Measurements from ENCODE around the gene ASH1L. TPM values are rescaled to one million over a fixed set of nuclear protein-coding genes. Genes with fewer than 3 reads are reported as not detected.

The ASH1L gene
- total and polyA plus RNA-seq, 2 experiments from 2014 or later: 14.5 to 30.6 TPM

DNA sequence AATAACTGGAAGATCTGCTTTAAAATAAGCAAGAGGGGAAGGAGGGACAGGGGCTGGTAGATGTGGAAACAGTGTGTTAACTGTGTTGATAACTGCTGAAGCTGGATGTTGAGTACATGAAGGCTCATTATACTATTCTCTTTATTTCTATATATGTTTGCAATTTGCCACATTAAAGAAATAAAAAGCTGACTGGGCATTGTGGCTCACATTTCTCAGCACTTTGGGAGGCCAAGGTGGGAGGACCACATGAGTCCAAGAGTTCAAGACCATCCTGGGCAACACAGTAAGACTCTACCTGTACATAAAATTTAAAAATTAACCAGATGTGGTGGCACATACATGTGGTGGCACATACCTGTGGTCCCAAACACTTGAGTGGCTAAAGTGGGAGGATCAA lies 6.7 kb downstream of the ASH1L start:
- no peaks in the 10 kb centered on the region for H3K9me2 ChIP-seq (replicated peaks; ENCODE audit: insufficient read depth)
- H3K9me3 ChIP-seq (ENCODE audit: low read depth): no peaks in the 10 kb centered on the region
- TF ChIP-seq, protein P1, sequence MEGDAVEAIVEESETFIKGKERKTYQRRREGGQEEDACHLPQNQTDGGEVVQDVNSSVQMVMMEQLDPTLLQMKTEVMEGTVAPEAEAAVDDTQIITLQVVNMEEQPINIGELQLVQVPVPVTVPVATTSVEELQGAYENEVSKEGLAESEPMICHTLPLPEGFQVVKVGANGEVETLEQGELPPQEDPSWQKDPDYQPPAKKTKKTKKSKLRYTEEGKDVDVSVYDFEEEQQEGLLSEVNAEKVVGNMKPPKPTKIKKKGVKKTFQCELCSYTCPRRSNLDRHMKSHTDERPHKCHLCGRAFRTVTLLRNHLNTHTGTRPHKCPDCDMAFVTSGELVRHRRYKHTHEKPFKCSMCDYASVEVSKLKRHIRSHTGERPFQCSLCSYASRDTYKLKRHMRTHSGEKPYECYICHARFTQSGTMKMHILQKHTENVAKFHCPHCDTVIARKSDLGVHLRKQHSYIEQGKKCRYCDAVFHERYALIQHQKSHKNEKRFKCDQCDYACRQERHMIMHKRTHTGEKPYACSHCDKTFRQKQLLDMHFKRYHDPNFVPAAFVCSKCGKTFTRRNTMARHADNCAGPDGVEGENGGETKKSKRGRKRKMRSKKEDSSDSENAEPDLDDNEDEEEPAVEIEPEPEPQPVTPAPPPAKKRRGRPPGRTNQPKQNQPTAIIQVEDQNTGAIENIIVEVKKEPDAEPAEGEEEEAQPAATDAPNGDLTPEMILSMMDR (IDR thresholded peaks at IDR 0.05; ENCODE audit: poor library complexity): no peak
- no peak for TF ChIP-seq EZH2phosphoT487 (IDR thresholded peaks at IDR 0.05; ENCODE audit: low read depth, severe bottlenecking, unreplicated experiment)
- TF ChIP-seq EZH2 (IDR thresholded peaks at IDR 0.05; ENCODE audit: borderline replicate concordance): no peak
- H3K27me3 ChIP-seq: no peaks in the 10 kb centered on the region
- H3K27ac ChIP-seq: no peak overlapping the region
- no peak overlapping the region for H3K4me3 ChIP-seq
- no peak overlapping the region for H3K4me2 ChIP-seq
- peaks cover 97% of the 10 kb centered on the region for H3K79me2 ChIP-seq
- no peak overlapping the region for H2AFZ ChIP-seq
- peaks cover 91% of the 10 kb centered on the region for H4K20me1 ChIP-seq (ENCODE audit: insufficient read depth, poor library complexity, severe bottlenecking)
- H3K4me1 ChIP-seq (ENCODE audit: insufficient read depth): peaks cover 12% of the 10 kb centered on the region
- no peak for DNase-seq (ENCODE audit: low spot score)
- H3K36me3 ChIP-seq (replicated peaks; ENCODE audit: insufficient read depth, low read depth): no peaks in the 10 kb centered on the region

DNA sequence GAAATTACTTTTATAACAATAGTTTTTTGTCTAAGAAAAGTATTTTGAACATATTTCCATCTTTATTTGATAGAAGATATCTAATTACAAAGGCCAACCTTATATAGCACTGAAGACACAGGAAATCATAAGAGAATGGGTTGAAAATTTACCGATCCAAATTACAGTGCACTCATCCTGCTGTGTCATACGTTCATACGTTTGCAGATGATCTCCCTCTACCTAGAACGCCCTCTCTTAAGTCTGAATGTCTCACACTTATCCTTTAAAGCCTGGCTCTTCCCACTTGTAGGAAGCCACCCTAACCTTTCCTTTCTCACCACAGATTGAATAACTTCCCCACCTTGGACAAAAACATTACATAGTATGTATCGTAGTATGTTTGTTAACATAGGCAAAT lies 9.3 kb downstream of the ASH1L start:
- no peak for TF ChIP-seq EZH2 (IDR thresholded peaks at IDR 0.05; ENCODE audit: borderline replicate concordance)
- TF ChIP-seq, protein P1 (IDR thresholded peaks at IDR 0.05; ENCODE audit: poor library complexity): no peak
- TF ChIP-seq EZH2phosphoT487 (IDR thresholded peaks at IDR 0.05; ENCODE audit: low read depth, severe bottlenecking, unreplicated experiment): no peak
- DNase-seq (ENCODE audit: low spot score): no peak
- Histone ChIP-seq H3K4me2 (no peak overlapping the region), H3K36me3 (replicated peaks; ENCODE audit: insufficient read depth, low read depth) (no peaks in the 10 kb centered on the region), H3K9me2 (replicated peaks; ENCODE audit: insufficient read depth) (no peaks in the 10 kb centered on the region), H3K27me3 (no peaks in the 10 kb centered on the region), H3K27ac (no peak overlapping the region), H3K4me3 (no peak overlapping the region), H3K4me1 (ENCODE audit: insufficient read depth) (no peaks in the 10 kb centered on the region), H2AFZ (no peak overlapping the region), H3K79me2 (peaks cover 98% of the 10 kb centered on the region), H3K9me3 (ENCODE audit: low read depth) (no peaks in the 10 kb centered on the region), H4K20me1 (ENCODE audit: insufficient read depth, poor library complexity, severe bottlenecking) (peaks cover 91% of the 10 kb centered on the region)
- WGBS (ENCODE audit: low lambda C conversion rate, missing lambda C conversion rate): 92% methylated on average over 5 of the region's 5 CpGs

- no peaks in the 10 kb centered on the region for H3K27me3 ChIP-seq
- no peaks in the 10 kb centered on the region for H3K36me3 ChIP-seq (replicated peaks; ENCODE audit: insufficient read depth, low read depth)
- no peaks in the 10 kb centered on the region for H3K4me1 ChIP-seq (ENCODE audit: insufficient read depth)
- no peak overlapping the region for H3K27ac ChIP-seq
- no peaks in the 10 kb centered on the region for H3K9me3 ChIP-seq (ENCODE audit: low read depth)
- peaks cover 90% of the 10 kb centered on the region for H4K20me1 ChIP-seq (ENCODE audit: insufficient read depth, poor library complexity, severe bottlenecking)
- TF ChIP-seq EZH2 (IDR thresholded peaks at IDR 0.05; ENCODE audit: borderline replicate concordance): no peak
- H3K79me2 ChIP-seq: peaks cover 97% of the 10 kb centered on the region
- H3K4me2 ChIP-seq: no peak overlapping the region
- no peak overlapping the region for H3K4me3 ChIP-seq
- no peaks in the 10 kb centered on the region for H3K9me2 ChIP-seq (replicated peaks; ENCODE audit: insufficient read depth)
- no peak for DNase-seq (ENCODE audit: low spot score)
- no peak overlapping the region for H2AFZ ChIP-seq
- WGBS (ENCODE audit: low lambda C conversion rate, missing lambda C conversion rate): 98% methylated on average over 2 of the region's 2 CpGs
Observed at GRCh38 chr1:155548706-155549105, 13.9 kb downstream of the ASH1L start.

DNA sequence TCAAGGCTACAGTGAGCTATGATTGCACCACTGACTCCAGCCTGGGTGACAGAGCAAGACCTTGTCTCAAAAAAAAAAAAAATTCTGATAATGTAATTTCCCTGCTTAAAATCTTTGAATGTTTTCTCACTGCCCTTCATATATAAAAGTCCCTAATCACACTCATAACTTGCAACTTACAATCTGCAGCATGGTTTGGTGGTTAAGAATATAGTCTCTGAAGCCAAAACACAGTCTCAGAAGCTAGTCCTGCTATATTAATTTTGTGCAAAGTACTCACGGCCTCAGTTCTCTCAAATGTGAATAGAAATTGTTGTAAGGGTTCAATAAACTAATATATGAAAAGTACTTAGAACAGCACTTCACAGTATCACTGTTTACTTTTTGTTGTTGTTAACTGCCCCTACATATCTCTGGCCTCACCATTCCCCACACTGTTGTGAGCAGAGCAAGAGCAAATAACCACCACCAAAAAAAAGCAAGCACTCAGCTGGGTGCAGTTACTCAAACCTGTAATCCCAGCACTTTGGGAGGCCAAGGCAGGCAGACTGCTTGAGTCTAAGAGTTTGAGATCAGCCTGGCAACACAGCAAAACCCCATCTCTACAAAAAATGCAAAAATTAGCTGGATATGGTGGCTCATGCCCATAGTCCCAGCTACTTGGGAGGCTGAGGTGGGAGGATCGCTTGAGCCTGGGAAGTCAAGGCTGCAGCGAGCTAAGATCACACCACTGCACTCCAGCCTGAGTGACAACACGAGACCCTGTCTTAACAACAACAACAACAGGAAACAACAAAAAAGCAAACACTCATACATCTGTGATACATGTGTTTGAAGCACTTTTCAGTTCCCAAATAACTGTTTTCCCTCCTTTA lies 22.4 kb downstream of the ASH1L start:
- Histone ChIP-seq H2AFZ (no peak overlapping the region), H3K4me3 (no peak overlapping the region), H4K20me1 (ENCODE audit: insufficient read depth, poor library complexity, severe bottlenecking) (peaks cover 93% of the 10 kb centered on the region), H3K27me3 (no peaks in the 10 kb centered on the region), H3K4me1 (ENCODE audit: insufficient read depth) (peaks cover 11% of the 10 kb centered on the region), H3K9me2 (replicated peaks; ENCODE audit: insufficient read depth) (no peaks in the 10 kb centered on the region), H3K4me2 (no peak overlapping the region), H3K27ac (no peak overlapping the region), H3K79me2 (peaks cover 99% of the 10 kb centered on the region), H3K36me3 (replicated peaks; ENCODE audit: insufficient read depth, low read depth) (no peaks in the 10 kb centered on the region), H3K9me3 (ENCODE audit: low read depth) (no peaks in the 10 kb centered on the region)
- WGBS (ENCODE audit: low lambda C conversion rate, missing lambda C conversion rate): 91% methylated on average over 4 of the region's 4 CpGs
- TF ChIP-seq EZH2 (IDR thresholded peaks at IDR 0.05; ENCODE audit: borderline replicate concordance) (no peak), EZH2phosphoT487 (IDR thresholded peaks at IDR 0.05; ENCODE audit: low read depth, severe bottlenecking, unreplicated experiment) (no peak)
- TF ChIP-seq, protein P1 (IDR thresholded peaks at IDR 0.05; ENCODE audit: poor library complexity): no peak
- no peak for DNase-seq (ENCODE audit: low spot score)

Data from hepatocyte (in vitro differentiated cells).